Peyer's patch (tissue), 4 donors: ENCODE data around the gene DNM3.

ENCODE experiments used
- POLR2A ChIP-seq, 2 donors: fragments of 450-650 bp; IDR thresholded peaks; one replicate each; pipeline ENCODE4 v1.5.1; 2017; ENCODE audit warnings: antibody characterized with exemption in 2 of 2, mild to moderate bottlenecking in 2 of 2, moderate library complexity in 2 of 2
- TF ChIP-seq, protein P1 (sequence below), 6 experiments: fragments of 450-650 bp in 4 of 6; fragments of 200-600 bp in 2 of 6; sonication (generic) in 1 of 6; IDR thresholded peaks; one replicate each; pipeline ENCODE4 v1.5.1; 2017 to 2019; ENCODE audit warnings: antibody characterized with exemption in 6 of 6, mild to moderate bottlenecking in 3 of 6, moderate library complexity in 1 of 6

DNA sequence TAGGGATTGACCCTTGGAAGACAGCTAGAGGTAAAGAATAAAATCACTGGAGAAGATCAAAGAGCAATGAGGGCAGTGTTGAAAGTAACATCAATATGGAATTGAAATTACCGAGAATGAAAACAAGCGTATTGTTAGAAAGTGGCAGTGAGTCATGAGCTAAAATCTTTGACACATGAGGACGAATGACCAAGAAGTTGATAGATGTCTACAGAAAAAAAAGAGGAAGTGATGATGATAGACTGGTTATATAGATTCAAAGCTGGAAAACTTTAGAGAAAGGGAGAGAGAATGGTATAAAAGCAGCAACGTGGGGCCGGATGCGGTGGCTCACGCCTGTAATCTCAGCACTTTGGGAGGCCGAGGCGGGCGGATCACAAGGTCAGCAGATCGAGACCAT is 12.5 kb upstream of the DNM3 start:
- TF ChIP-seq POLR2A (IDR thresholded peaks at IDR 0.05) = no peak
- TF ChIP-seq, protein P1, sequence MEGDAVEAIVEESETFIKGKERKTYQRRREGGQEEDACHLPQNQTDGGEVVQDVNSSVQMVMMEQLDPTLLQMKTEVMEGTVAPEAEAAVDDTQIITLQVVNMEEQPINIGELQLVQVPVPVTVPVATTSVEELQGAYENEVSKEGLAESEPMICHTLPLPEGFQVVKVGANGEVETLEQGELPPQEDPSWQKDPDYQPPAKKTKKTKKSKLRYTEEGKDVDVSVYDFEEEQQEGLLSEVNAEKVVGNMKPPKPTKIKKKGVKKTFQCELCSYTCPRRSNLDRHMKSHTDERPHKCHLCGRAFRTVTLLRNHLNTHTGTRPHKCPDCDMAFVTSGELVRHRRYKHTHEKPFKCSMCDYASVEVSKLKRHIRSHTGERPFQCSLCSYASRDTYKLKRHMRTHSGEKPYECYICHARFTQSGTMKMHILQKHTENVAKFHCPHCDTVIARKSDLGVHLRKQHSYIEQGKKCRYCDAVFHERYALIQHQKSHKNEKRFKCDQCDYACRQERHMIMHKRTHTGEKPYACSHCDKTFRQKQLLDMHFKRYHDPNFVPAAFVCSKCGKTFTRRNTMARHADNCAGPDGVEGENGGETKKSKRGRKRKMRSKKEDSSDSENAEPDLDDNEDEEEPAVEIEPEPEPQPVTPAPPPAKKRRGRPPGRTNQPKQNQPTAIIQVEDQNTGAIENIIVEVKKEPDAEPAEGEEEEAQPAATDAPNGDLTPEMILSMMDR (IDR thresholded peaks at IDR 0.05) = no peak
